Neutrophil (primary cell): ENCODE measurements around the gene CHRNA9.
A peak's percentile ranks its signal among the peaks of the same experiment; 100 is the strongest.

Experiments
- H3K27ac ChIP-seq: fragments of 200-600 bp; sonication (generic); 2 replicates; pipeline ENCODE4 v1.5.1; 2016; ENCODE audit warnings: mild to moderate bottlenecking, moderate library complexity
- H3K27me3 ChIP-seq: fragments of 200-600 bp; sonication (generic); 2 replicates; pipeline ENCODE4 v1.6.0; 2016; ENCODE audit warnings: mild to moderate bottlenecking
- H3K36me3 ChIP-seq: fragments of 200-600 bp; sonication (generic); 2 replicates; pipeline ENCODE4 v1.5.1; 2017
- H3K4me1 ChIP-seq, 2 experiments: fragments of 200-600 bp in 1 of 2; sonication (generic) in 1 of 2; 1 replicate in 1 of 2; 2 replicates in 1 of 2; pipeline versions ENCODE4 v1.5.1 to v1.6.1; 2013 to 2016; ENCODE audit warnings: low read depth in 1 of 2, low read length in 1 of 2, mild to moderate bottlenecking in 1 of 2, moderate library complexity in 1 of 2; ENCODE audit not compliant: control insufficient read depth in 1 of 2, insufficient read depth in 1 of 2
- H3K4me3 ChIP-seq, 2 experiments: fragments of 200-600 bp in 1 of 2; sonication (generic) in 1 of 2; 1 replicate in 1 of 2; 2 replicates in 1 of 2; pipeline ENCODE4 v1.5.1; 2013 to 2016; ENCODE audit warnings: low read depth in 1 of 2, low read length in 1 of 2, mild to moderate bottlenecking in 1 of 2, moderate library complexity in 1 of 2
- H3K9me3 ChIP-seq: fragments of 200-600 bp; sonication (generic); 2 replicates; pipeline ENCODE4 v1.5.1; 2016
- CTCF ChIP-seq: fragments of 200-600 bp; sonication (generic); IDR thresholded peaks from 2 replicates; pipeline ENCODE4 v1.5.1; 2016; ENCODE audit warnings: antibody characterized with exemption

The CHRNA9 gene

GRCh38 chr4:40311811-40312346 is 23.3 kb upstream of the CHRNA9 start:
- no peak for TF ChIP-seq CTCF
- no peak overlapping the region for H3K4me3 ChIP-seq
- H3K9me3 ChIP-seq: no peaks in the 10 kb centered on the region
- no peaks in the 10 kb centered on the region for H3K27me3 ChIP-seq
- H3K27ac ChIP-seq: no peak overlapping the region
- no peaks in the 10 kb centered on the region for H3K36me3 ChIP-seq
- H3K4me1 ChIP-seq: peaks cover 36 to 38% of the 10 kb centered on the region in 2 experiments

- peaks cover 15 to 20% of the 10 kb centered on the region in 2 experiments for H3K4me1 ChIP-seq
- no peak overlapping the region for H3K4me3 ChIP-seq
- H3K27ac ChIP-seq: no peak overlapping the region
- H3K36me3 ChIP-seq: no peaks in the 10 kb centered on the region
- H3K9me3 ChIP-seq: no peaks in the 10 kb centered on the region
- no peaks in the 10 kb centered on the region for H3K27me3 ChIP-seq
- TF ChIP-seq CTCF: no peak
Observed at GRCh38 chr4:40314951-40315350, 20.2 kb upstream of the CHRNA9 start.

GRCh38 chr4:40316333-40316781 is 18.8 kb upstream of the CHRNA9 start:
- Histone ChIP-seq H3K27me3 (no peaks in the 10 kb centered on the region), H3K4me3 (peak overlapping the region in 1 of 2 experiments; percentile 39), H3K36me3 (no peaks in the 10 kb centered on the region), H3K9me3 (no peaks in the 10 kb centered on the region), H3K27ac (no peak overlapping the region), H3K4me1 (peaks cover 15 to 20% of the 10 kb centered on the region in 2 experiments)
- no peak for TF ChIP-seq CTCF

GRCh38 chr4:40316782-40317635 is 18.1 kb upstream of the CHRNA9 start:
- Histone ChIP-seq H3K4me3 (peak overlapping the region; percentile 39 to 50), H3K27me3 (no peaks in the 10 kb centered on the region), H3K4me1 (peaks cover 15 to 20% of the 10 kb centered on the region in 2 experiments), H3K9me3 (no peaks in the 10 kb centered on the region), H3K27ac (peak overlapping the region; percentile 27), H3K36me3 (no peaks in the 10 kb centered on the region)
- peak; percentile 74 for TF ChIP-seq CTCF

- TF ChIP-seq CTCF: no peak
- Histone ChIP-seq H3K27ac (no peak overlapping the region), H3K4me3 (no peak overlapping the region), H3K36me3 (no peaks in the 10 kb centered on the region), H3K9me3 (no peaks in the 10 kb centered on the region), H3K27me3 (no peaks in the 10 kb centered on the region), H3K4me1 (peaks cover 15 to 20% of the 10 kb centered on the region in 2 experiments)
Observed at GRCh38 chr4:40317916-40318658, 17.0 kb upstream of the CHRNA9 start.
